DMS 273 treated with DMSO at 0.1 percent for 48 hours (cell line): ENCODE measurements around the gene ZNF511.
A peak's percentile ranks its signal among the peaks of the same experiment; 100 is the strongest.

ENCODE experiments used
- DNase-seq: peaks from one replicate; lab custom pipeline; 2025; lab: John Stamatoyannopoulos, UW

ZNF511 gene

GRCh38 chr10:133292919-133293809 is 15.6 kb upstream of the ZNF511 start:
- no peak for DNase-seq

GRCh38 chr10:133293810-133294119 is 14.9 kb upstream of the ZNF511 start:
- no peak for DNase-seq

- DNase-seq = no peak
Measured at GRCh38 chr10:133294189-133294588, 14.5 kb upstream of the ZNF511 start.

- no peak for DNase-seq
Measured at GRCh38 chr10:133295426-133296320, 13.0 kb upstream of the ZNF511 start.

- no peak for DNase-seq
Measured at GRCh38 chr10:133297504-133297903, 11.2 kb upstream of the ZNF511 start.

- no peak for DNase-seq
Measured at GRCh38 chr10:133298466-133298865, 10.2 kb upstream of the ZNF511 start.

GRCh38 chr10:133299224-133299623 is 9.5 kb upstream of the ZNF511 start:
- DNase-seq = no peak

GRCh38 chr10:133299738-133300137 is 9.0 kb upstream of the ZNF511 start:
- DNase-seq = no peak

GRCh38 chr10:133302230-133302629 is 6.5 kb upstream of the ZNF511 start:
- no peak for DNase-seq

- DNase-seq = no peak
Measured at GRCh38 chr10:133303206-133303605, 5.5 kb upstream of the ZNF511 start.

- DNase-seq = no peak
Measured at GRCh38 chr10:133306097-133306476, 2.6 kb upstream of the ZNF511 start.

- DNase-seq = no peak
Measured at GRCh38 chr10:133306941-133307379, 1.8 kb upstream of the ZNF511 start.

- peak; percentile 11 for DNase-seq
Measured at GRCh38 chr10:133307776-133308420, 816 bp upstream of the ZNF511 start.

GRCh38 chr10:133309100-133309719 is 496 bp downstream of the ZNF511 start:
- DNase-seq = peak; percentile 31

GRCh38 chr10:133309720-133310398 is 1.1 kb downstream of the ZNF511 start:
- no peak for DNase-seq

- DNase-seq = no peak
Measured at GRCh38 chr10:133310399-133310755, 1.7 kb downstream of the ZNF511 start.

- no peak for DNase-seq
Measured at GRCh38 chr10:133310789-133311188, 2.1 kb downstream of the ZNF511 start.

- no peak for DNase-seq
Measured at GRCh38 chr10:133311570-133311969, 2.9 kb downstream of the ZNF511 start.

GRCh38 chr10:133312016-133312768 is 3.5 kb downstream of the ZNF511 start:
- no peak for DNase-seq

GRCh38 chr10:133312769-133313145 is 4.0 kb downstream of the ZNF511 start:
- DNase-seq = no peak

GRCh38 chr10:133313192-133313591 is 4.5 kb downstream of the ZNF511 start:
- no peak for DNase-seq
